Dedifferentiated amniotic fluid mesenchymal stem cell (primary cell): Measurements from ENCODE around the gene TOMM7.
A peak's percentile ranks its signal among the peaks of the same experiment; 100 is the strongest.
"Not testable (repeated sequence)": the region's sequence is repeated elsewhere in the genome, so short reads cannot be mapped to it uniquely, and the experiment has no call there.

Experiments
- DNase-seq: peaks from one replicate; pipeline ENCODE4 v3.0.0-alpha.2; 2016; ENCODE audit errors: extremely low spot score

TOMM7 gene

GRCh38 chr7:22853674-22854157 is 31.1 kb upstream of the TOMM7 start:
- DNase-seq, result no peak

GRCh38 chr7:22853138-22853537 is 30.5 kb upstream of the TOMM7 start:
- DNase-seq, result no peak

DNA sequence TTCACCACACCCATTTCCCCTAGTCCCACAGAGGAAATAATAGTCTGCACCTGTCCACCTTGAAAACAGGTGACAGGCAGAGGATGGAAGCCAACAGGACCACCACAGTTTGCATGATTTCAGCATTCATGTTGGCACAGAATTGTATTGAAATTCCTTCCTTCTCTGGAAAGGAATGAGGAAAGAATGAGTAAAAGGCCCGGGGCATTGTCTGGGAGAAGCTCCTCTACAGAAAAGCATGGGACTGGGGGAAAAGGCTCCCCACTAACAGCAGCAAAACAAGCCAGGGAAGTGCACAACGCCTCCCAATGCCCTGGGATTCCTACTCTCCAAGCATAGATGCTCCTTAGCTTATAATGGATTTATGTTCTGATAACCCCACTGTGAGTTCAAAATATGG is 28.5 kb upstream of the TOMM7 start:
- peak; percentile 35 for DNase-seq

DNA sequence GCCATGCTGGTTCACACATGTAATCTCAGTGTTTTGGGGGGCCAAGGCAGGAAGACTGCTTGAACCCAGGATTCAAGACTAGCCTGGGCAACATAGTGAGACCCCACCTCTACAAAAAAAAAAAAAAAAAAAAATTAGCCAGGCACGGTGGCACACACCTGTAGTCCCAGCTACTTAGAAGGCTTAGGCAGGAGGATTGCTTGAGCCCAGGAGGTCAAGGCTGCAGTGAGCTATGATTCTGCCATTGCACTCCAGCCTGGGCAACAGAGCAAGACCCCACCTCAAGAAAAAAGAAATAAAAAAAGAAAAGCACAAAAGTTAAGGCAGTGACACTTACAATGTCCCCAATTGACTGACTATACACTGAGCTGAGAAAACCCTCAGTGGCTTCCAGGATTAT is 27.7 kb upstream of the TOMM7 start:
- DNase-seq, result not testable (repeated sequence)

- no peak for DNase-seq
Measured at GRCh38 chr7:22849662-22850061, 27.0 kb upstream of the TOMM7 start.

- DNase-seq, result no peak
Measured at GRCh38 chr7:22849172-22849571, 26.5 kb upstream of the TOMM7 start.

- DNase-seq, result no peak
Measured at GRCh38 chr7:22846961-22847360, 24.3 kb upstream of the TOMM7 start.

DNA sequence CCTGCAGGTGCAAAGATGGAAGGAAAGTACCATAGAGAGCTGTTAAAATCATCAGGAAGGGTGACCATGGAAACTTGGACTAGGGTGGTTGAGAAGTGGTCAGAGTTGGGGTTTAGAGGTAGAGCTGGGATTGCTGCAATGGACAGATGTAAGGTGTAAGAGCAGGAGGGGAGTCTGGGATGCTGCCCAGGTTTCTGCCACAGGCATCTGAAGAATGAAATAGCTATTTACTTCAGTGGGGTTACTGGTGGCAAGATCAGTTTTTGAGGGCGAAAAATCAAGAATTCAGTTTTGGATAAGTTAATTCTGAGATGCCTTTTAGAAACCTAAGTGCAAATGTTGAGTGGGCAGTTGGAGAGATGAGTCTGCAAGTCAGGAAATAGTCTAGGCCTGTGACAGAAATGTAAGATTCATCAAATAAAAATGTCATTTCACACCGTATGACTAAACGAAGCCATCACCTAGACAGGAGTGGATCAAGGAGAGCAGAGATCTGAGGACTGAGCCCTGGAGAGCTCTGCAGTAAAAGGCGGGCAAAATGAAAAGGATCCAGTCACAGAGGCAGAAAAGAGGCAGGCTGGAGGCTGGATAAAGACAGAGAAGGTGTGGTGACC is 22.7 kb upstream of the TOMM7 start:
- no peak for DNase-seq

DNA sequence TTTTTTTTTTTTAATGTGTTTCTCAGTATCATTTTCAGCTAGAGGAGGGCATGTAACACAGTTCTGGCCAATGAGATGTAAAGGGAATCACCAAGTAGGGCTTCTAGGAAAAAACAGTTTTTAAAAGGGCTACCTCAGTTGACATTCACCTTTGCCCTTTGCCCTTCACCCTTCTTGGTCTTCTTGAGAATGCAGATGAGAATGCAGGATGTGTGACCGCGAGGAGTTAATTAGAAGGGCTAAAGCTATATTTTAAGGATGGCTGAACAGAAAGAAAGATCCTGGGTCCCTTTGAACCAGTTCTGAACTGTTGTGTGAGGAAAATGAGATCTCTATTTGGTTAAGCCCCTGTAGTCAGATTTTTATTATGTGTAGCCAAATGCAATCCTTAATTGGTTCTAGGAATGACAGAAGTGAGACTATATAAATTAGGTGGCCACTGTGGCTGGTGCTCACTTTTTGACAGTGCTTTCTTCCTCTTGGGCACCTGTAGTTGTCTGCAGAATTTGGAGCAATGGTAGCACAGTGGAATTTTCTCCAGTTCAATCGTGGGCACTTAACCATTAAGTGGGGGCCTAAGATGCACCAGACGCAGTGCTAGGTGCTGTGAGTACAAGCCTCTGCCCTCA is 21.1 kb upstream of the TOMM7 start:
- DNase-seq, result no peak

GRCh38 chr7:22842973-22843372 is 20.3 kb upstream of the TOMM7 start:
- no peak for DNase-seq

DNA sequence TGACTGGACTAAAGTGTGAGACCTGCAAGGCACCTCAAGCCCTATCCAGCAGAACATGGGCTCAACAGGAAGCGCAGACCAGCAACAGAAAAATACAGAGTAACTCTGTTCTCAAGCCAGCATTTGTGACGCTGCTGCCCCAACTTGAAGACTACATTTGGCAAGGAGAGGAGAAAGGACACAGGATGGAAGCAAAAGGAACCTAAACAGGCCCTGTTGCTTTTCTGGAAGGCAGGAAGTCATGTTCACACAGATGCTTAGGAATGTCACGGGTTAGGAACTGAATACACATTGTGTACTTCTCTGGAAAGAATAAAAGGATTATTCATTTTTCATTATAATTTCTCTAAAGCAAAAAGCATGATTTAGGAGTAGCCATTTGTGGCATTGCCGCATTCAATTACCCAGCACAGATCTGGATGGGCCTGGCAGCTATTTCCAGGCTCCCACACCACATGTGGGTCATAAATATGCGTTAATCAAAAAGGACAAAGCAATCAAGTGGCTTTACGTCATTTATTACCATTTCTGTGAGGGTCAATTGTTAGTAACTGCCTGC is 19.8 kb upstream of the TOMM7 start:
- no peak for DNase-seq

GRCh38 chr7:22841954-22842353 is 19.3 kb upstream of the TOMM7 start:
- no peak for DNase-seq

DNA sequence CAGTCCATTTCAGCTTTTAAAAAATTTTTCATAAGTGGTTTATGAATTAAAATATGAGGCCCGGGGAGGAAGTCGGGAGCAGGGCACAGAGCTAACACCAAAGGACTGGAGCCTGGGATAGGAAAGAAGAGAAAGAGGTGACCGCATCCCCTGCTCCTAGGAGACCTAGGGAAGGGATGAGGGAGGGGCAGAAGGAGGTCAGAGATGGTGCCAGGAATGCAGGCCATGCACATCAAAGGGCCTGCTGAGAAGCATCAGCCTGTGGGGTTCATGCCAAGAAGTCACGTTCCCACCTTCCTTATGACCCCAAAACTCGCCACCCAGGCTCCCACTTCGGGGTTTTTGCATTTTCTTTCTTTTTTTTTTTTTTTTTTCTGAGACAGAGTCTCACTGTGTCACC is 14.7 kb upstream of the TOMM7 start:
- DNase-seq, result no peak

- not testable (repeated sequence) for DNase-seq
Measured at GRCh38 chr7:22836506-22836905, 13.9 kb upstream of the TOMM7 start.

DNA sequence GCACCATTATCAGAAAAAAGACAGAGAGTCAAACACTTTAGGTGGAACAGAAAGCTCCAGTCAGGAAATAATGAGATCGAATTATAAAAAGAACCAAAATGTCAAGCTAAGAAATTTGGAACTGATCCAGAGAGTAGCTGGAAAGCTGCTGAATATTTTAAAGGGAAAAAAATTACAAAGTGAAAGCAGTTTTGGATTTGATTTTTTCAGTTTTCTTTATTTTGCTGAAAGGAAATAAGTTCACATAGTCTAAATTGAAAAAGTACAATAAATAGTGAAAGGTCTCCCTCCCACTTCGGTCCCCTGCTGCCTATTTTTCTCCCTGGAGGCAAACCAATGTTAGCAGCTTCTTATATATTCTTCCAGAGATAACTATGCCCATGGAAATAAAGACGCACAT is 11.3 kb upstream of the TOMM7 start:
- DNase-seq, result no peak

DNA sequence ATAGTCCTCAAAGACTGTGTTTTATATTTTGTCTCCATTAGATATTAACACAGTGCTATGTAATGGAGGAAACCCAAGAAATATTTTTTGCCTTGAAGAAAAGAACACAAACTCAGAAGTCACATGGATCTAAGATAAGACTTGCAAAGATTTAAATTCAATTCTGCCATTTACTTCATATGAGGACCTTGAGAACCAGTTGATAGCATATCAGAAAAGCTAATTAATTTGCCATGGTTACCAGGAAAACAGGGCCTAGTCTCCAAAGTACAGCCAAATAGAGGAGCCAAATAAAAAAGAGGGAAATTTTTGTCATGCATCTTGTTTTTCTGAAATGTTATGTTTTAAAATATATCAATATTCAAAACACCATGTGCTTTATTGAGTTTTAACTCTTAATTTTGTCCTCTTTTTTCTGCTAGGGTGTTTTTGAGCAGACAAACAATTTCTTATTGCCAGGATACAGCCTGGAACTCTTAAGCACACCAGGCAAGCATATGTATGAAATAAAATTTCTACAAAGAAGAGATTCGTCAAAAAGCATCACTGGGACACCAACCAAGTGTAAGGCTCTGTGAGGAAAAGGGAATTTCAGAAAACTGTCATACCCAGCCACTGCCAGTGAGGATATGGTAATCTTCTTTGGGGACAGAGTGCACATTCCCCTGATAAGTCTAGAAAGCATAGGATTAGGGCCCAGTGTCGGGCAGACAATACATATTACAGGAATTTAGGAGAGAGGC is 10.6 kb upstream of the TOMM7 start:
- no peak for DNase-seq

- DNase-seq, result no peak
Measured at GRCh38 chr7:22832401-22832800, 9.8 kb upstream of the TOMM7 start.

DNA sequence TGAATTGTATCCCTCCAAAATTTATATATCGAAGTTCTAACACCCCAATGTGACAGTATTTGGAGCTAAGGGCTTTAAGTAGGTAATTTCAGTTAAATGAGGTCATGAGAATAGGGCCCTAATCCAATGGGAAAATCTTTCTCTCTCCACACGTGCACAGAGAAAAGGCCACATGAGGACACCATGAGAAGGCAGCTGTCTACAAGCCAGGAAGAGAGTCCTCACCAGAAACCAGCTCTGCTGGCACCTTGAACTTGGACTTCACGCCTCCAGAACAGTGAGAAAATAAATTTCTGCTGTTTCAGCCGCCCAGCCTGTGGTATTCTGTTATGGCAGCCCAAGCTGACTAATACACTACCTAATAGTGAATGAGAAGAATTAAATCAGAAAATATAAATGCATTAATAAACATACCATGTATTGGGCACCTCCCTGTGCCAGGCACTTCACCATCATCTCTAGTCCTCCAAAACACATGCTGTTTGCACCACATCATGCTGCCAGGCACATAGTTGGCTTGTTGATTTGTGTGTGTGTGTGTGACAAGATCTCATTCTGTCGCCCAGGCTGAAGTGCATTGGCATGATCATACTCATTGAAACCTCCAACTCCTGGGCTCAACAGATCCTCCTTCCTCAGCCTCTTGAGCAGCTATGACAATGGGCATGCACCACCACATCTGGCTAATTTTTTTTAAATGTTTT is 9.1 kb upstream of the TOMM7 start:
- DNase-seq, result no peak

GRCh38 chr7:22827563-22827962 is 4.9 kb upstream of the TOMM7 start:
- DNase-seq, result no peak

GRCh38 chr7:22826593-22826992 is 3.9 kb upstream of the TOMM7 start:
- DNase-seq, result no peak

DNA sequence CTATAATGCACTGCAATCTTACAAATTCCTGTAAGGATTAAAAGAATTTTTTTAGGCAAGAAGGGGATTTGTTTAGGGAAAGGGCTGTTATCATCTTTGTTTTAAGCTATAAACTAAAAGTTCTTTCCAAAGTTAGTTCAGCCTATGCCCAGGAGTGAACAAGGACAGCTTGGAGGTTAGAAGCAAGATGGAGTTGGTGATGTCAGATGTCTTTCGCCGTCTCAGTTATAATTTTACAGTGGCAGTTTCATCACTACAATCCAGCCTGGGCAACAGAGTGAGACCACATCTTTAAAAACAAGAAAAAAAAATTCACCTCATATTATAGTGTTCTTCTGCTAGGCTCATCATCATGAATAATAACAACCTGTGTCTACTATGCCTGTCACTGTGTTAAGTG is 2.1 kb upstream of the TOMM7 start:
- DNase-seq, result no peak

GRCh38 chr7:22823142-22823497 is 471 bp upstream of the TOMM7 start:
- no peak for DNase-seq
